Ascending aorta (tissue), 2 donors: Measurements from ENCODE around the gene ARMH2. TPM values are rescaled to one million over a fixed set of nuclear protein-coding genes. Genes with fewer than 3 reads are reported as not detected.

ENCODE experiments used
- DNase-seq, 2 donors: peaks; one replicate each; pipeline ENCODE4 v3.0.0-alpha.2; 2019; ENCODE audit warnings: low spot score in 2 of 2
- H3K27ac ChIP-seq, 2 donors: fragments of 200-600 bp; sonication (generic); one replicate each; pipeline ENCODE4 v1.5.1; 2016 to 2017; ENCODE audit warnings: mild to moderate bottlenecking in 1 of 2
- H3K27me3 ChIP-seq: fragments of 200-600 bp; sonication (generic); one replicate; pipeline ENCODE4 v1.5.1; 2017
- H3K36me3 ChIP-seq, 2 donors: fragments of 200-600 bp; sonication (generic); one replicate each; pipeline ENCODE4 v1.5.1; 2016
- H3K4me1 ChIP-seq, 2 donors: fragments of 200-600 bp; sonication (generic); one replicate each; pipeline ENCODE4 v1.5.1; 2016 to 2017; ENCODE audit warnings: mild to moderate bottlenecking in 1 of 2
- H3K4me3 ChIP-seq, 2 donors: fragments of 200-600 bp; sonication (generic); one replicate each; pipeline ENCODE4 v1.5.1; 2016 to 2017; ENCODE audit warnings: mild to moderate bottlenecking in 1 of 2
- H3K9me3 ChIP-seq, 2 donors: fragments of 200-600 bp; sonication (generic); one replicate each; pipeline ENCODE4 v1.5.1; 2016
- intact Hi-C: fragments of 100-400 bp; cut with DNase I; formaldehyde crosslinking; loops from one replicate; pipeline ENCODE4 v1.15.1; 2023
- total RNA-seq: library from RNA; depleted of rRNA; stranded (reverse); fragments of >200 nt; gene quantifications from one replicate; pipeline ENCODE4 v1.1.0, GENCODE V29; 2016
- TF ChIP-seq, protein P1 (sequence below), 3 experiments: fragments of 200-600 bp in 2 of 3; fragments of 450-650 bp in 1 of 3; sonication (generic) in 2 of 3; IDR thresholded peaks; one replicate each; pipeline ENCODE4 v1.5.1; 2016 to 2019; ENCODE audit warnings: antibody characterized with exemption in 3 of 3, mild to moderate bottlenecking in 1 of 3, moderate library complexity in 1 of 3

The ARMH2 gene
- total RNA-seq, 1 donor from 2014 or later = not detected

DNA sequence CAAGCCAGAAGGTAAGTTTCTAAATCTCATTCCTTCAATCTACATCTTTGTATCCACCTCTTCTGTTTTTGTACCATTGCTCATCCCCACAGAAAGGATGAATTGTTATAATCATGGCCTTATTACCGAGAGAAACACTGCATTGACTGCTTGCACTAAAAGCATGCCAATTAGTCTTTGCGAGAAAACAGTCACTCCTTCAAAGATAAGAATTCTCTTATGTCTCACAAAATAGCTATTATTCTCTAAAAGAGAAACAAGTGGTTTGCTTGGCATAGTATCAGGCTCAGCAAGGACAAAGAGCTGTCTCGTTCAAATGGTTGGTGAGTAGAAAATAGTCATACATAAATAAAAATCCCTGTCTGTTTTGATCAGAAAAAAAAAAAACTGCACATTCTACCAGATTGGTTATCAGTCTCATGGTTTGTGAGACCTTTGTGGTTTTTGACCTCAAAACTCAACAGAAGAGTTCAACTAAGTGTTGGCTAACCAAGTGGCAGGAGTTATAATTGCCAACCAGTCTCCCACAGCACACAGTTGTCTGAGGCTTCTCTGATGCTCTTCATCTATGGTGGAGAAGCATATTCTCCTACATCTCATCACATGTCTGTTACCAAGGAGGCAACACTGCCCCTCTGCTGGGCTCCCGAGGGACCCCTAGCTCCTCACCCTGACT, 35.1 kb upstream of the ARMH2 start:
- no peaks in the 10 kb centered on the region for H3K9me3 ChIP-seq
- H3K4me3 ChIP-seq = no peak overlapping the region
- no peaks in the 10 kb centered on the region for H3K36me3 ChIP-seq
- H3K4me1 ChIP-seq = no peaks in the 10 kb centered on the region
- DNase-seq = no peak
- no peak overlapping the region for H3K27ac ChIP-seq
- TF ChIP-seq, protein P1, sequence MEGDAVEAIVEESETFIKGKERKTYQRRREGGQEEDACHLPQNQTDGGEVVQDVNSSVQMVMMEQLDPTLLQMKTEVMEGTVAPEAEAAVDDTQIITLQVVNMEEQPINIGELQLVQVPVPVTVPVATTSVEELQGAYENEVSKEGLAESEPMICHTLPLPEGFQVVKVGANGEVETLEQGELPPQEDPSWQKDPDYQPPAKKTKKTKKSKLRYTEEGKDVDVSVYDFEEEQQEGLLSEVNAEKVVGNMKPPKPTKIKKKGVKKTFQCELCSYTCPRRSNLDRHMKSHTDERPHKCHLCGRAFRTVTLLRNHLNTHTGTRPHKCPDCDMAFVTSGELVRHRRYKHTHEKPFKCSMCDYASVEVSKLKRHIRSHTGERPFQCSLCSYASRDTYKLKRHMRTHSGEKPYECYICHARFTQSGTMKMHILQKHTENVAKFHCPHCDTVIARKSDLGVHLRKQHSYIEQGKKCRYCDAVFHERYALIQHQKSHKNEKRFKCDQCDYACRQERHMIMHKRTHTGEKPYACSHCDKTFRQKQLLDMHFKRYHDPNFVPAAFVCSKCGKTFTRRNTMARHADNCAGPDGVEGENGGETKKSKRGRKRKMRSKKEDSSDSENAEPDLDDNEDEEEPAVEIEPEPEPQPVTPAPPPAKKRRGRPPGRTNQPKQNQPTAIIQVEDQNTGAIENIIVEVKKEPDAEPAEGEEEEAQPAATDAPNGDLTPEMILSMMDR (IDR thresholded peaks at IDR 0.05) = no peak
- no peaks in the 10 kb centered on the region for H3K27me3 ChIP-seq
- intact Hi-C loops = no loop called here

DNA sequence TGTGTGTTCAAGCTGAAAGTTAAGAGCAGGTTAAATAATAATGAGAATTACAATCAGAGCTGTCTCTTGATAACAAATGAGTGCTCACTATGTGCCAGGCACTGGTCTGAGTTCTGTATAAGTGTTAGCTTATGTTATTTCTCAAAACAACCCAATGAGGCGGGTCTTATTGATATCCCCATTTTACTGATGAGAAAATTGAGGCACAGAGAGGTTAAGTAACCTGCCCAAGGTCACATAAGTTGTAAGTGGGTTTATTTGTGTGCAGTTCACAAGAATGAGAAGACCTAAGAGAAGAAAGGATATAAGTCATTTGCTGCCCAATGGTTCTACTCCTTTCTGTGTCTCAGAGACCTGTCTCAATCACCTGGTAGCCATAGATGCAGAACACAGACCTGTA, 34.1 kb upstream of the ARMH2 start:
- intact Hi-C loops = no loop called here

DNA sequence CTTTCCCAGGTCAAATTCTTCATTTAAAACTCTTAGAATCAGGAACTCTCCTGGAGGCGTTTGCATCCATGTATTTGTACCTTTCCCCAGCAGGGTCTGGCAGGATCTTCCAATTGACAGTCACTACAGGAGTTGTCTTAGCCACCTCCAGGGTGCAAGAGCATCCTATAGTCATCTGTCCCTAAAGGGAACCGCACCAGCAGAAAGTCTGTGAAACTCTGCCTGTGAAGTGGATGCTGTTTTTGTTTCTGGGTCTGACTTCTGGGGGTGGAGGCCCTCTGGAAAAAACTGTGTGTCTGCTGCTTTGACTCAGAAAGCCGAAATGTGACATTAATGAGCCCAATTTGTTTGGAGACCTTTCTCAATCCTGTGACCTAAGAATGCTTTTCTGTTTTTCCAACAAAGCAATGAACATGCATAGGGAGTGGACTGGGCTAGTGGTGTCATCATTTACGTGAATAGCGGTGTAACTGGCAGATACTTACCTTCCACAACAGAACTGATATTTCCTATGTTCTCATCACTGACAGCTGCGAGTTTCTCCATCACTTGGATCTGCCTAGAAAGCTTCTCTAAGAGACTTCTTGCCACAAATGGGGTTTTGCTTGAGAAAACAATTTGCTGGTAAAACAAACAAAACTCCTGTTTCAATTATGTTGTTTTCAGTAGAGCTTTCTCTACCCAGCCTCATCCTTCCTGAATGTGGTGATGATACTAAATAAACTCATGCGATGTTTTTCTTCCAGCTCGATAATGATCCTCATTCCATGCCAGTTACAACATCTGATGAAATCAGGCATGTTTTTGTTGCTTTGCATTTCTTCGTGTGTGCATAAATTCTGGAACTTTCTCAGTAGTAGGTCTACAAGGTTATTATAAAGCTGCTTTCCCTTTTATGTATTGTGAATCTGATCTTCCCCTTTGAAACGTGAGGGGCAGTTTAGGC, 33.3 kb upstream of the ARMH2 start:
- TF ChIP-seq, protein P1 (IDR thresholded peaks at IDR 0.05) = no peak
- intact Hi-C loops = no loop called here
- H3K27ac ChIP-seq = no peak overlapping the region
- H3K4me1 ChIP-seq = no peaks in the 10 kb centered on the region
- H3K27me3 ChIP-seq = no peaks in the 10 kb centered on the region
- no peaks in the 10 kb centered on the region for H3K36me3 ChIP-seq
- H3K4me3 ChIP-seq = no peak overlapping the region
- no peaks in the 10 kb centered on the region for H3K9me3 ChIP-seq
- no peak for DNase-seq

More for the DNA sequence above, 34.1 kb upstream of the ARMH2 start:
- no peaks in the 10 kb centered on the region for H3K9me3 ChIP-seq
- H3K4me1 ChIP-seq = no peaks in the 10 kb centered on the region
- DNase-seq = no peak
- H3K36me3 ChIP-seq = no peaks in the 10 kb centered on the region
- H3K27ac ChIP-seq = no peak overlapping the region
- TF ChIP-seq, protein P1 (IDR thresholded peaks at IDR 0.05) = no peak
- H3K4me3 ChIP-seq = no peak overlapping the region
- no peaks in the 10 kb centered on the region for H3K27me3 ChIP-seq

DNA sequence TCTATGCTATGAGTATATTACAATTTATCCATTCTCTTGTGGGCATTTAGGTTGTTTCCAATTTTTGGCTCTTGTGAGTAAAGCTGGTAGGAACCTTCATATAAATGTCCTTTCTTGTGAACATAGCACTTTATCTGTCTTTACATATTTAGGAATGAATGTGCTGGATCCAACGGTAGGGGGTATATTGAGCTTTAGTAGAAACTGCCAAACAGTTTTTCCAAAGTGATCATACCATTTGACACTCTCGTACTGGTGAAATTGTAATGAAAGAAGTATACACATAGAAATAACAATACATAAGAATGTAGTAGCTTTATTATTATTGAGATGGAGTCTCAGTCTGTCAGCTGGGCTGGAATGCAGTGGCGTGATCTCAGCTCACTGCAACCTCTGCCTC, 30.9 kb upstream of the ARMH2 start:
- Histone ChIP-seq H3K27me3 (no peaks in the 10 kb centered on the region), H3K4me3 (no peak overlapping the region), H3K36me3 (no peaks in the 10 kb centered on the region), H3K4me1 (no peaks in the 10 kb centered on the region), H3K27ac (no peak overlapping the region), H3K9me3 (no peaks in the 10 kb centered on the region)
- DNase-seq = no peak
- TF ChIP-seq, protein P1 (IDR thresholded peaks at IDR 0.05) = no peak
- intact Hi-C loops = no loop called here

DNA sequence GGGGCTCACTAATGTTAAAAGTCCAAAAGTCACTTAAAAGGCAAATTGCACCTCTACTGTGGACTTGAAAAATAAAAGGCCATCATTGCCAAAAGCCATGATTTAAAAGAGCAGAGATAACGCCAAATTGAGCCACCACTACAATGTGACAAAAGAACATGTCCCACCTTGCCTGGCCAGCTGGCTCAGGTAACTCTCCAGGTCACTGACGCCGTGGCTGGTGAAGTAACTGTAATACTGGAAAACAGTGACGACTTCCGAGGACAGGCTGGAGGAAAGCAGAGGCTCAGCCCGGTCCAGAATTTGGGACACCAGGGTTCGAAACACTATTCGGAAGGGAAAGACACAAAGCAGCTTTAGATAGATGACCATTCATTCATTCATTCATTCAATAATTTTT, 29.3 kb upstream of the ARMH2 start:
- no peaks in the 10 kb centered on the region for H3K4me1 ChIP-seq
- intact Hi-C loops = no loop called here
- TF ChIP-seq, protein P1 (IDR thresholded peaks at IDR 0.05) = no peak

More for the DNA sequence above, 29.3 kb upstream of the ARMH2 start:
- Histone ChIP-seq H3K27ac (no peak overlapping the region), H3K9me3 (no peaks in the 10 kb centered on the region), H3K27me3 (no peaks in the 10 kb centered on the region), H3K36me3 (no peaks in the 10 kb centered on the region), H3K4me3 (no peak overlapping the region)
- no peak for DNase-seq
